MM.1S (cell line): ENCODE measurements around the gene CD48.

Source experiments
- CTCF ChIP-seq: fragments of 300-600 bp; sonication (generic); IDR thresholded peaks from 2 replicates; pipeline ENCODE4 v1.5.1; 2016; ENCODE audit warnings: antibody characterized with exemption, low read length, mixed read lengths
- EZH2 ChIP-seq: fragments of 300-600 bp; sonication (generic); optimal IDR thresholded peaks from 2 replicates; pipeline ENCODE3; 2017; ENCODE audit warnings: low read depth, mild to moderate bottlenecking, antibody characterized with exemption, low read length, mixed read lengths
- EZH2phosphoT487 ChIP-seq: fragments of 300-600 bp; sonication (generic); IDR thresholded peaks from 2 replicates; pipeline ENCODE4 v1.6.1; 2018; ENCODE audit warnings: antibody characterized with exemption, low read length

GRCh38 chr1:160711276-160711601 is 383 bp downstream of the CD48 start:
- TF ChIP-seq CTCF = no peak
- no peak for TF ChIP-seq EZH2
- no peak for TF ChIP-seq EZH2phosphoT487
